GM19397 (cell line): ENCODE results near the gene MID1IP1.
A peak's percentile ranks its signal among the peaks of the same experiment; 100 is the strongest.

Source experiments
- ATAC-seq: cut with Tn5 transposase; IDR thresholded peaks from one replicate; pipeline ENCODE4 v1.9.1; 2021; ENCODE audit warnings: mild to moderate bottlenecking, moderate library complexity; ENCODE audit not compliant: unreplicated experiment

MID1IP1 gene, protein sequence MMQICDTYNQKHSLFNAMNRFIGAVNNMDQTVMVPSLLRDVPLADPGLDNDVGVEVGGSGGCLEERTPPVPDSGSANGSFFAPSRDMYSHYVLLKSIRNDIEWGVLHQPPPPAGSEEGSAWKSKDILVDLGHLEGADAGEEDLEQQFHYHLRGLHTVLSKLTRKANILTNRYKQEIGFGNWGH

GRCh38 chrX:38800981-38801845 lies at the start of gene MID1IP1:
Gene MID1IP1, plus strand, starts transcription at chrX:38801459. Its CDS starts 3,488 bp downstream, at chrX:38804947.
- no peak for ATAC-seq

DNA sequence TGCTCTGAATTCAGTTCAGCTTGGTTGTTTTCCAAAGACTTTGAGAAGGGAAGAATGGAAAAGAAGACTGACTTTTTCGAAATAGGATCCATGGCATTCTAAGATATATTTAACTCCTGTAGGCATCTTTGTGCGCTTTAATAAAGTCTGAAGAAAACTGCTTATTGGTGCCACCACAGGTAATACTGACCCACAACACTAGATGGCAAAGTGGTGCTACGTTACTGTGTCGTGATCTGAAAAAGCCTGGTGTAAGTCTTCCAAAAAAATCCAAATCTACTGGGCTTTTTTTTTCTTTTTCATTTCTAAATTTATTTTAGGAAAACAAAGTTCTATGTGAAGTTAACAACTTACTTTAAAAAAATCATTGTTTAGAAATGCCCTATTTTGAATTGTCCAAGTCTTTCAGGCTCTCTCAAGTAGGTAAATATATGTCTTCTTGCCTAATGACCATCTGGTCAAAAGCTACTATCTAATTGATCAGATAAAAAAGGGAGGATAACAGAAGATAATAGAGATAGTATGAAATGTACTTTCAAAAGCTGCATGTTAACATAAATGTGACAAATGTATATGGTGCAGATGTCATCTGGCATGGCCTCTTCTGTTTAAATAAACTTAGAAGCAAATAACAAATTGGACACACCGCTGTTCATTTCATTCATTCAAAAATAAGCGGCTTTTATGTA lies 47.0 kb upstream of the MID1IP1 start:
- ATAC-seq = no peak

- no peak for ATAC-seq
These were observed 46.2 kb upstream of the MID1IP1 start for GRCh38 chrX:38754818-38755718.

GRCh38 chrX:38760883-38761282 lies 40.4 kb upstream of the MID1IP1 start:
- ATAC-seq = no peak

- no peak for ATAC-seq
These were observed 33.2 kb upstream of the MID1IP1 start for GRCh38 chrX:38768079-38768478.

- no peak for ATAC-seq
These were observed 31.1 kb upstream of the MID1IP1 start for GRCh38 chrX:38770152-38770551.

GRCh38 chrX:38774249-38774648 lies 27.0 kb upstream of the MID1IP1 start:
- no peak for ATAC-seq

DNA sequence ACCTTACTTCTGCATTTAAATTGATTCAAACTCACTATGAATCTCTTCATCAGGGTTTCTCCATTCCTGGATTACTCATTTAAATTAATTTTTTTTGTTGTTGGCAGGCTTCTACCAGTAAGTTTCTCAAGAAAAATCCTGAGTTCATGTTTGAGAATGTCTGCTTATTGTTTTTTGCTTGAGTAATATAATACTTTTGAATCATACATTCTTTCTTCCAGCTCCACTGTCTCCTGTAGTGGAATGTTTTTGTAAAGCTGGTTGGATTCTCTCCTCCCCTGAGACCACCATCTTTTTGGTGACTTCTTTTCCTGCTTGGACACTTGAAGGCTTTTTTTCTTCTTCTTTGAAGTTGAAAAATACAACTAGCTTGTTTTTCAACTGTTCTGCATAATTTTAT lies 4.3 kb upstream of the MID1IP1 start:
- no peak for ATAC-seq

DNA sequence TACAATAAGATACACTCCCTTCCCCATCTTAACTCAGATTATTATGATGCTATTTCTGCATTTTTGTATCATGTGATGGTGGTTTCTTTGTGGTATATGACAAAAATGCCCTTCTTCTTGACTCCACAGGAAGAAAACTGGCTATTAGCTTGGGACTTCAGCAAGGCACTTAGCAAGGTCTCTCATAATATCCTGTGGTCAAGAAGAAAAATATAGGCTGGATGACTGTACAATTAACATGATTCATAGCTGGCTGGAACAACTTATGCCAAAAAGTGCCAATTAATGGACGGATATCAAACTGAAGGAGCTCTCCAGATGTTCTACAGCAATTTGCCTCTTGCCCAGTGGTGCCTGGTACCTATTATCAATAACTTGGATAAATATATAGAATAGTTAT lies 2.3 kb upstream of the MID1IP1 start:
- ATAC-seq = no peak

DNA sequence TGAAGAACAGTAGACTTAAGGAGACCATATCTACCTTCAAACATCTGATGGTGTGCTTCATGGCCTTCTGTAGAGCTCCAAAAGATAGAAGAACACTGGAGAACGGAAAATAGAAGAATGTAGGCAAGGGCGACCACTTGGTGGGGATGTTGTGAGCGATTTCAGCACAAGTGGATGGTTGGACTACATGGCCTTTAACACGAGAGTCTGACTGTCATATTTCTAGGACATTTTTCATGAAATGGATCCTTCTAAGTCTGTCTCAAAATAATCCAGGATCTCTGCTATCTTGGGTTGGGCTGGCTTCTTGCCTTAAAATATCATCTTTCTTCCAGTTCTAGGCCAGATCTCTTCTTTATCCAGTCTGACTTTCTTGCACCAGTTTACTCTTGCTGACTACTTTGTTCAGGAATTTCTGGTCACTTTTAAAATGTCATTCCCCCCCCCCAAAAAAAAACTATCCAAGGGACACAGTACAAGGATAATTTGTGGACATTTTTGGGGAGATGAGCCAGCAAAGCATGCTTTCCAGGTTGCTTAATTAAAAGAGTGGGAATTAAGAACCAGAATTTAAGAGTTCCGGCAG lies 1.2 kb upstream of the MID1IP1 start:
- no peak for ATAC-seq

- ATAC-seq = no peak
These were observed 2.0 kb downstream of the MID1IP1 start for GRCh38 chrX:38803243-38803587.

- ATAC-seq = peak; percentile 68
These were observed 2.6 kb downstream of the MID1IP1 start for GRCh38 chrX:38803588-38804431.

DNA sequence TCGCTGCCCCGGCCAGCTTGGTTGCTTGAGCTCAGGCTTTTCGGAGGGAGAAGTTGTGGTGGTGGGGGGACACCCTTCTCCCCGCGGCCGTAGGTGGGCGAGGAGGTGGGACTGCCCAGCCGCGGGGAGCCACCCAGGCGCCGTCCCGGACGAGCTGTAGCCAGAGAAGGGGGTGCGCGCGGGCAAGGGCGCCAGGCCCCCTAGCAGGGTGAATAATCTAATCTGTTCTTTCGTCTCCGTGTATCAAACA lies 3.1 kb downstream of the MID1IP1 start:
- ATAC-seq = no peak

DNA sequence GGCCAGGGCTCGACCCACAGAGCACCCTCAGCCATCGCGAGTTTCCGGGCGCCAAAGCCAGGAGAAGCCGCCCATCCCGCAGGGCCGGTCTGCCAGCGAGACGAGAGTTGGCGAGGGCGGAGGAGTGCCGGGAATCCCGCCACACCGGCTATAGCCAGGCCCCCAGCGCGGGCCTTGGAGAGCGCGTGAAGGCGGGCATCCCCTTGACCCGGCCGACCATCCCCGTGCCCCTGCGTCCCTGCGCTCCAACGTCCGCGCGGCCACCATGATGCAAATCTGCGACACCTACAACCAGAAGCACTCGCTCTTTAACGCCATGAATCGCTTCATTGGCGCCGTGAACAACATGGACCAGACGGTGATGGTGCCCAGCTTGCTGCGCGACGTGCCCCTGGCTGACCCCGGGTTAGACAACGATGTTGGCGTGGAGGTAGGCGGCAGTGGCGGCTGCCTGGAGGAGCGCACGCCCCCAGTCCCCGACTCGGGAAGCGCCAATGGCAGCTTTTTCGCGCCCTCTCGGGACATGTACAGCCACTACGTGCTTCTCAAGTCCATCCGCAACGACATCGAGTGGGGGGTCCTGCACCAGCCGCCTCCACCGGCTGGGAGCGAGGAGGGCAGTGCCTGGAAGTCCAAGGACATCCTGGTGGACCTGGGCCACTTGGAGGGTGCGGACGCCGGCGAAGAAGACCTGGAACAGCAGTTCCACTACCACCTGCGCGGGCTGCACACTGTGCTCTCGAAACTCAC lies 3.6 kb downstream of the MID1IP1 start:
- ATAC-seq = peak; percentile 5

GRCh38 chrX:38805432-38806389 lies 4.5 kb downstream of the MID1IP1 start:
- ATAC-seq = peak; percentile 11

GRCh38 chrX:38806875-38807621 lies 5.8 kb downstream of the MID1IP1 start:
- no peak for ATAC-seq

- no peak for ATAC-seq
These were observed 6.6 kb downstream of the MID1IP1 start for GRCh38 chrX:38807873-38808272.
